ENCODE measurements around the gene RBM15B.

DNA sequence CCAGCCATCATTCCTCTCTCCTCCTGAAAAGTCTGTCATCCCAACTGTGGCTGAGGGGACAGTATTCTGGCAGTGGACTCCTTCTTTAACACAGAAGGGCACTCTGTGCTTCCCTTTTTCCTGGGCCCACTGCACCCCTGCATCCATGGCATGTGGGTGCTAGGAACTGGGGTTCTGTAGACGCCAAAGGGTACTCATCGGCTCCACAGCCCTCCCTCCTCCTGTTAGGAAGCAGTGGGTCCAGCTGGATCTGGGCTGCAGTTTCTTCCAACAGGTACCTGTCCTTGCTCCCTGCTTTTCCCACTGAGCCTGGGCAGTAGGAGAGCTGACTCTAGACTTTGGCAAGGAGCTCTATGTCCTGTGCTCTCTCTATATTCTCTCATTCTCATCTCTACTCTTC, 12.4 kb upstream of the RBM15B start:
- TF ChIP-seq ZC3H11A (IDR thresholded peaks at IDR 0.05; ENCODE audit: low read depth, low read length) (no peak), MGA (IDR thresholded peaks at IDR 0.05) (no peak), RBM22 (IDR thresholded peaks at IDR 0.05; ENCODE audit: low read depth, low read length, poor library complexity, severe bottlenecking) (no peak), MTA3 (IDR thresholded peaks at IDR 0.05; ENCODE audit: borderline replicate concordance) (no peak), TAF1 (IDR thresholded peaks at IDR 0.05; ENCODE audit: control insufficient read depth, extremely low read depth, insufficient read depth, low read length, severe bottlenecking) (no peak), ATF3 (IDR thresholded peaks at IDR 0.05) (no peak), ATF3 (CRISPR knock-in tag; conservative IDR thresholded peaks at IDR 0.05) (no peak), SRSF1 (IDR thresholded peaks at IDR 0.05; ENCODE audit: low read depth, low read length) (no peak), ATF4 (CRISPR knock-in tag; IDR thresholded peaks at IDR 0.05) (no peak), CC2D1A (IDR thresholded peaks at IDR 0.05) (no peak)
- TF ChIP-seq, protein P1, sequence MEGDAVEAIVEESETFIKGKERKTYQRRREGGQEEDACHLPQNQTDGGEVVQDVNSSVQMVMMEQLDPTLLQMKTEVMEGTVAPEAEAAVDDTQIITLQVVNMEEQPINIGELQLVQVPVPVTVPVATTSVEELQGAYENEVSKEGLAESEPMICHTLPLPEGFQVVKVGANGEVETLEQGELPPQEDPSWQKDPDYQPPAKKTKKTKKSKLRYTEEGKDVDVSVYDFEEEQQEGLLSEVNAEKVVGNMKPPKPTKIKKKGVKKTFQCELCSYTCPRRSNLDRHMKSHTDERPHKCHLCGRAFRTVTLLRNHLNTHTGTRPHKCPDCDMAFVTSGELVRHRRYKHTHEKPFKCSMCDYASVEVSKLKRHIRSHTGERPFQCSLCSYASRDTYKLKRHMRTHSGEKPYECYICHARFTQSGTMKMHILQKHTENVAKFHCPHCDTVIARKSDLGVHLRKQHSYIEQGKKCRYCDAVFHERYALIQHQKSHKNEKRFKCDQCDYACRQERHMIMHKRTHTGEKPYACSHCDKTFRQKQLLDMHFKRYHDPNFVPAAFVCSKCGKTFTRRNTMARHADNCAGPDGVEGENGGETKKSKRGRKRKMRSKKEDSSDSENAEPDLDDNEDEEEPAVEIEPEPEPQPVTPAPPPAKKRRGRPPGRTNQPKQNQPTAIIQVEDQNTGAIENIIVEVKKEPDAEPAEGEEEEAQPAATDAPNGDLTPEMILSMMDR (IDR thresholded peaks at IDR 0.05 in 2 of 3, conservative IDR thresholded peaks at IDR 0.05 in 1 of 3; ENCODE audit: insufficient read depth in 2 of 3, low read depth in 1 of 3, low read length in 3 of 3) = no peak

Data from K562 (cell line).